Stimulated activated CD4-positive, alpha-beta T cell treated with anti-CD3 and anti-CD28 coated beads, Interleukin-4, amount 100 ng/mL, for 24 hours (primary cell): ENCODE measurements around the gene CIC.
"Not testable (repeated sequence)": the region's sequence is repeated elsewhere in the genome, so short reads cannot be mapped to it uniquely, and the experiment has no call there.

ENCODE experiments used
- DNase-seq: peaks from one replicate; pipeline ENCODE4 v3.0.0-alpha.2; 2020

Gene CIC

GRCh38 chr19:42315024-42315423 is 46.0 kb downstream of the CIC start:
- no peak for DNase-seq

GRCh38 chr19:42316223-42317211 is 47.5 kb downstream of the CIC start:
- no peak for DNase-seq

GRCh38 chr19:42317535-42317934 is 48.5 kb downstream of the CIC start:
- no peak for DNase-seq

- DNase-seq, result no peak
Measured at GRCh38 chr19:42322305-42322704, 53.3 kb downstream of the CIC start.

- DNase-seq, result no peak
Measured at GRCh38 chr19:42323473-42323851, 54.4 kb downstream of the CIC start.

- no peak for DNase-seq
Measured at GRCh38 chr19:42323852-42324654, 55.0 kb downstream of the CIC start.

GRCh38 chr19:42324655-42325307 is 55.7 kb downstream of the CIC start:
- DNase-seq, result no peak

- peak; percentile 99 for DNase-seq
Measured at GRCh38 chr19:42325308-42325895, 56.4 kb downstream of the CIC start, which contains the start of gene MEGF8. TSS of gene MEGF8 (plus strand) at chr19:42325635. CDS start at chr19:42326244, 609 bp downstream.

GRCh38 chr19:42325896-42326771 is 57.1 kb downstream of the CIC start:
- DNase-seq, result no peak

- no peak for DNase-seq
Measured at GRCh38 chr19:42326969-42327368, 57.9 kb downstream of the CIC start.

- DNase-seq, result no peak
Measured at GRCh38 chr19:42327381-42327780, 58.3 kb downstream of the CIC start.

- no peak for DNase-seq
Measured at GRCh38 chr19:42328106-42328505, 59.1 kb downstream of the CIC start.

GRCh38 chr19:42328854-42329253 is 59.8 kb downstream of the CIC start:
- no peak for DNase-seq

GRCh38 chr19:42330241-42330711 is 61.2 kb downstream of the CIC start:
- no peak for DNase-seq

- DNase-seq, result not testable (repeated sequence)
Measured at GRCh38 chr19:42331333-42331732, 62.3 kb downstream of the CIC start.

- DNase-seq, result no peak
Measured at GRCh38 chr19:42332059-42332458, 63.0 kb downstream of the CIC start.

GRCh38 chr19:42333018-42333417 is 64.0 kb downstream of the CIC start:
- DNase-seq, result no peak

- DNase-seq, result no peak
Measured at GRCh38 chr19:42333975-42334696, 65.1 kb downstream of the CIC start.

GRCh38 chr19:42334697-42335373 is 65.8 kb downstream of the CIC start:
- no peak for DNase-seq

GRCh38 chr19:42335374-42335936 is 66.4 kb downstream of the CIC start:
- no peak for DNase-seq
